Measurements from ENCODE around the gene ZNF594.

DNA sequence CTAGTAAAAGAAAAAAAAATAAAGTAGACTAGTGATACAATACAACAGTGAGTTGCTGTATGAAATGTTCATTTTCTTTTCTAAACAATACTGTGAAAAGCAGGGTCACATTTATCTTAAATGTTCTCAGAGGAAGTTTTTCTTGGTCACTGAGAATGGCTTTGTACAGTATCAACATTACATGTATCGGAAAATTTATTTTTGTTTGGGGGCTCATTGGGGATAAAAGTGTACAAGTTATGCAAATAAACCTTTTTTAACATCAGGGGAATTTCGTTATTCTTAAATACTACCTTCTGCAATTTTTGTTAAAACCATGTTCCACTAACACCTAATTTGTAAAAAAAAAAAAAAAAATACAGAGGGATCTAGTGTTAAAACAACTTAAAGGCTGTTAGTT is 8.7 kb upstream of the ZNF594 start:
- TF ChIP-seq, protein P1, sequence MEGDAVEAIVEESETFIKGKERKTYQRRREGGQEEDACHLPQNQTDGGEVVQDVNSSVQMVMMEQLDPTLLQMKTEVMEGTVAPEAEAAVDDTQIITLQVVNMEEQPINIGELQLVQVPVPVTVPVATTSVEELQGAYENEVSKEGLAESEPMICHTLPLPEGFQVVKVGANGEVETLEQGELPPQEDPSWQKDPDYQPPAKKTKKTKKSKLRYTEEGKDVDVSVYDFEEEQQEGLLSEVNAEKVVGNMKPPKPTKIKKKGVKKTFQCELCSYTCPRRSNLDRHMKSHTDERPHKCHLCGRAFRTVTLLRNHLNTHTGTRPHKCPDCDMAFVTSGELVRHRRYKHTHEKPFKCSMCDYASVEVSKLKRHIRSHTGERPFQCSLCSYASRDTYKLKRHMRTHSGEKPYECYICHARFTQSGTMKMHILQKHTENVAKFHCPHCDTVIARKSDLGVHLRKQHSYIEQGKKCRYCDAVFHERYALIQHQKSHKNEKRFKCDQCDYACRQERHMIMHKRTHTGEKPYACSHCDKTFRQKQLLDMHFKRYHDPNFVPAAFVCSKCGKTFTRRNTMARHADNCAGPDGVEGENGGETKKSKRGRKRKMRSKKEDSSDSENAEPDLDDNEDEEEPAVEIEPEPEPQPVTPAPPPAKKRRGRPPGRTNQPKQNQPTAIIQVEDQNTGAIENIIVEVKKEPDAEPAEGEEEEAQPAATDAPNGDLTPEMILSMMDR (conservative IDR thresholded peaks at IDR 0.05; ENCODE audit: low read length), result no peak
- no peak for TF ChIP-seq EZH2phosphoT487 (IDR thresholded peaks at IDR 0.05; ENCODE audit: borderline replicate concordance)

All from Loucy (cell line).